Measurements from ENCODE around the gene PYGB. TPM values are rescaled to one million over a fixed set of nuclear protein-coding genes. Genes with fewer than 3 reads are reported as not detected.
"Not testable (repeated sequence)": the region's sequence is repeated elsewhere in the genome, so short reads cannot be mapped to it uniquely, and the experiment has no call there.

The PYGB gene
- total RNA-seq, 4 donors from 2014 or later: 83.2 to 141 (median 94.6) TPM

DNA sequence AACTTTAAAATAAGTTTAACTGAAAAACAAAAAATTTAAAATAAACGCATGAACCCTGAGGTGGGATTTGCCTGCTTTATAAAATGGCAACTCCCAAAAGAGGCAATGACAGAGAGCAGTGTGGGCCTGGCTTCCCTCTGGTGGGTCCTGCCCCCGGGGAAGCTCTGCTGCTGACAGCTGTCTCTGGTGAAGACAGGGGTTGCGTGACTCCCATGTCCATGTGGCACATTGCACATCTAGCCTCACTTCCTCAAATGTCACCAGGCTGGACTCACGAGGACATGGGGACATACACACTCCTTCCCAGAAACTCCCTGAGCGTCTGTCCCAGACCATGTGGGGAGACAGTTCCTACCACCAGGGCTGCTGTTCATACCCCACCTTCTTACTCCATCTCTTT, 76.5 kb downstream of the PYGB start:
- WGBS, 2 donors: 86 to 94% methylated on average over 5 of the region's 5 CpGs
- Histone ChIP-seq H3K9me3 (no peaks in the 10 kb centered on the region), H3K36me3 (peaks cover 0 to 6% of the 10 kb centered on the region in 2 donors), H3K27me3 (no peaks in the 10 kb centered on the region), H3K27ac (no peak overlapping the region), H3K4me3 (replicated peaks in 1 of 3) (no peak overlapping the region), H3K4me1 (peaks cover 22 to 35% of the 10 kb centered on the region in 2 donors)
- no peak for TF ChIP-seq POLR2A (IDR thresholded peaks at IDR 0.05)
- no peak for DNase-seq
- intact Hi-C loops (cut with DNase I): no loop called here

DNA sequence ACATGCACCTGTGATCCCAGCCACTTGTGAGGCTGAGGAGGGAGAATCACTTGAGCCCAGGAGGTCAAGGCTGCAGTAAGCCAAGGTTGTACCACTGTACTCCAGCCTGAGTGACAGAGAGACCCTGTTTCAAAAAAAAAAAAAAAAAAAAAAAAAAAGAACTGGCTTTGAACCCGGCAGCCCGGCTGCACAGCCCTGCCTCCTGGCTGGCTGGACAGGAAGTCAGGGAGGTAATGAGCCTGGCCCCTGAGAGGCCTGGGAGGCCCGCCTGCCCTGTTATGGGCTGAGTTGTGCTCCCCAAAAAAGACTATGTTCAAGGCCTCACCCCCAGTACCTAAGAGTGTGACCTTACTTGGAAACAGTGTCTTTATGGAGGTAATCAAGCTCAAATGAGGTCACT, 77.2 kb downstream of the PYGB start:
- no peak for DNase-seq
- 64 to 76% methylated on average over 3 of the region's 3 CpGs for WGBS, 2 donors
- peaks cover 0 to 6% of the 10 kb centered on the region in 2 donors for H3K36me3 ChIP-seq
- intact Hi-C loops (cut with DNase I): no loop called here
- H3K27ac ChIP-seq: no peak overlapping the region
- peaks cover 22 to 38% of the 10 kb centered on the region in 2 donors for H3K4me1 ChIP-seq
- H3K27me3 ChIP-seq: no peaks in the 10 kb centered on the region
- H3K4me3 ChIP-seq (replicated peaks in 1 of 3): no peak overlapping the region
- H3K9me3 ChIP-seq: no peaks in the 10 kb centered on the region
- no peak for TF ChIP-seq POLR2A (IDR thresholded peaks at IDR 0.05)

DNA sequence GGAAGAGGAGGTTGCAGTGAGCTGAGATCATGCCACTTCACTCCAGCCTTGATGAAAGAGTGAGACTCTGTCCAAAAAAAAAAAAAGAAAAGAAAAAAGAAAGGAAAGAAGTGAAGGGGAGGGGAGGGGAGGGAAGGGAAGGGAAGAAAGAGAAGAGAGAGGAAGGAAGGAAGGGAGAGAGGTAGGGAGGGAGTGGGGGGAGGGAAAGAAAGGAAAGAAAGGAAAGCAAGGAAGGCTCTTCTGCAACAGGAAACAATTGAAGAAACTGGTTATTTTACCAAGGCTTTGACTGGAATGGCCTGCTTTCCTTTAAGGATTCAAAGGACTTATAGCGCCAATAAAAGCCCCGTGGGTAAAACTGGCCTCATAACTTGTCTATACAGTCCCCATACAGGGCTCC, 78.1 kb downstream of the PYGB start:
- no peak for TF ChIP-seq POLR2A (IDR thresholded peaks at IDR 0.05)
- TF ChIP-seq, protein P1, sequence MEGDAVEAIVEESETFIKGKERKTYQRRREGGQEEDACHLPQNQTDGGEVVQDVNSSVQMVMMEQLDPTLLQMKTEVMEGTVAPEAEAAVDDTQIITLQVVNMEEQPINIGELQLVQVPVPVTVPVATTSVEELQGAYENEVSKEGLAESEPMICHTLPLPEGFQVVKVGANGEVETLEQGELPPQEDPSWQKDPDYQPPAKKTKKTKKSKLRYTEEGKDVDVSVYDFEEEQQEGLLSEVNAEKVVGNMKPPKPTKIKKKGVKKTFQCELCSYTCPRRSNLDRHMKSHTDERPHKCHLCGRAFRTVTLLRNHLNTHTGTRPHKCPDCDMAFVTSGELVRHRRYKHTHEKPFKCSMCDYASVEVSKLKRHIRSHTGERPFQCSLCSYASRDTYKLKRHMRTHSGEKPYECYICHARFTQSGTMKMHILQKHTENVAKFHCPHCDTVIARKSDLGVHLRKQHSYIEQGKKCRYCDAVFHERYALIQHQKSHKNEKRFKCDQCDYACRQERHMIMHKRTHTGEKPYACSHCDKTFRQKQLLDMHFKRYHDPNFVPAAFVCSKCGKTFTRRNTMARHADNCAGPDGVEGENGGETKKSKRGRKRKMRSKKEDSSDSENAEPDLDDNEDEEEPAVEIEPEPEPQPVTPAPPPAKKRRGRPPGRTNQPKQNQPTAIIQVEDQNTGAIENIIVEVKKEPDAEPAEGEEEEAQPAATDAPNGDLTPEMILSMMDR (IDR thresholded peaks at IDR 0.05): no peak
- no peaks in the 10 kb centered on the region for H3K9me3 ChIP-seq
- peaks cover 22 to 38% of the 10 kb centered on the region in 2 donors for H3K4me1 ChIP-seq
- no peaks in the 10 kb centered on the region for H3K27me3 ChIP-seq
- intact Hi-C loops (cut with DNase I): no loop called here
- 62 to 67% methylated on average over 2 of the region's 2 CpGs for WGBS, 2 donors
- H3K36me3 ChIP-seq: peaks cover 0 to 6% of the 10 kb centered on the region in 2 donors
- DNase-seq: no peak
- H3K4me3 ChIP-seq (replicated peaks in 1 of 3): no peak overlapping the region
- H3K27ac ChIP-seq: peak overlapping the region in 1 of 3 donors; percentile 48

DNA sequence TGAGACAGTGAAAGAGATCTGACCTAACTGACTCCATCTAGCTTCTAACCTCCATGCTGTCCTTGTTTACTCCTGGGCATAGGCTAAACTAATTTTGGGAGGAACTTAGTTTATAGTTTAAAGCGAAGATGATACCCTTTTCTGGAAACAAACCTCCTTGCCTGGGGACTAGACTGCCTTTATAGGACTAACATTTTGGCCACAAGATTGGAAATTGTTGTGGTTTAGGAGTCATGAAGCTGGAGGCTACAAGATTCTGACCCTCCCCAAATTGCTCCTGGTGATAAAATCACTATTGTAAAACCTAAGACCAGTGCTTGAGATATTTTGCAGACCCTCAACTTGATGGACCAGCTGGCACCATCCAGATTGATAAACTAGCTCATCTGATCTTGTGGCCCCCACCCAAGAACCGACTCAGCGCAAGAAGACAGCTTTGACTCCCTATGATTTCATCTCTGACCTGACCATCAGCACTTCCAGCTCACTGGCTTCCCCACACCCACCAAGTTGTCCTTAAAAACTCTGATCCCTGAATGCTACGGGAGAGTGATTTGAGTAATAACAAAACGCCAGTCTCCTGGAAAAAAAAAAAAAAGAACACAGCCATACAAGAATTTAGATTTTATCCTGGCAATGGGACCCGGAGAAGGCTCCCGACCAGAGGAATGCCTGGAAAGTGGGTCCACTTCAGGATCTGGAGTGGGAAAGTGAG, 79.8 kb downstream of the PYGB start:
- 48 to 55% methylated on average over 7 of the region's 7 CpGs for WGBS, 2 donors
- Histone ChIP-seq H3K9me3 (no peaks in the 10 kb centered on the region), H3K36me3 (peaks cover 0 to 3% of the 10 kb centered on the region in 2 donors), H3K4me1 (peaks cover 22 to 38% of the 10 kb centered on the region in 2 donors), H3K27ac (peak overlapping the region; percentile 14 to 62 (median 55)), H3K27me3 (no peaks in the 10 kb centered on the region), H3K4me3 (replicated peaks in 1 of 3) (no peak overlapping the region)
- DNase-seq: peak; percentile 52 to 63
- intact Hi-C loops (cut with DNase I): no loop called here
- TF ChIP-seq POLR2A (IDR thresholded peaks at IDR 0.05): no peak
- TF ChIP-seq, protein P1 (IDR thresholded peaks at IDR 0.05): no peak

DNA sequence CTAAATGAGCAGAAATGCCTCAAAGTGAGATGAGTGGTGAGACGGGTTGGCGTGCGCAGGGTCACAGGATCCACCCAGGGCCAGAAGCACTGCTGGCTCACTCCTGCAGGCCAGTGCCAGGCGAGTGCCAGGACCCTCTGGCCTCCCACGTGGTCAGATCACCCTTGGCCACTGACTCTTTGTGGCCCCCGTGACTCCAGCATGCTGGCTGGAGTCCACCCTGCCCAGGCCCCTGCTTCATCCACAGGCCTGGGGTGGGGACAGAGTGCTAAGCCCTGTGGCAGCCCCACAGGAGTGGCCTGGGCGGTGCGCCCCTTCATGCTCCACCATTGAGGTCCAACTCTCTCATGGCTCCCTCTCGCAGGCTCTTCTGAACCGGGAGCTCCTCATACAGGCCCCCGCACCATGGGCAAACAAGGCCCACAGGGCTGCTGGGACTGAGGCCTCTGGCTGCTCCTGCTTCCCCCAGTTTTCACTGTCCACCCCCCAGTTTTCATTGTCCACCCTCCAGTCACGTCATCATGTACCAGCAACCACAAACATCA, 81.1 kb downstream of the PYGB start:
- no peak for DNase-seq
- Histone ChIP-seq H3K9me3 (no peaks in the 10 kb centered on the region), H3K4me3 (replicated peaks in 1 of 3) (no peak overlapping the region), H3K27me3 (no peaks in the 10 kb centered on the region), H3K27ac (peak overlapping the region in 2 of 3 donors; percentile 44 to 55), H3K36me3 (no peaks in the 10 kb centered on the region), H3K4me1 (peaks cover 22 to 36% of the 10 kb centered on the region in 2 donors)
- intact Hi-C loops (cut with DNase I): no loop called here
- no peak for TF ChIP-seq POLR2A (IDR thresholded peaks at IDR 0.05)
- TF ChIP-seq, protein P1 (IDR thresholded peaks at IDR 0.05): no peak
- 92 to 95% methylated on average over 9 to 12 of the region's 12 CpGs for WGBS, 2 donors

DNA sequence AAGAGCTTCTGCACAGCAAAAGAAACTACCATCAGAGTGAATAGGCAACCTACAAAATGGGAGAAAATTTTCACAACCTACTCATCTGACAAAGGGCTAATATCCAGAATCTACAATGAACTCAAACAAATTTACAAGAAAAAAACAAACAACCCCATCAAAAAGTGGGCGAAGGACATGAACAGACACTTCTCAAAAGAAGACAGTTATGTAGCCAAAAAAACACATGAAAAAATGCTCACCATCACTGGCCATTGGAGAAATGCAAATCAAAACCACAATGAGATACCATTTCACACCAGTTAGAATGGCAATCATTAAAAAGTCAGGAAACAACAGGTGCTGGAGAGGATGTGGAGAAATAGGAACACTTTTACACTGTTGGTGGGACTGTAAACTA, 87.1 kb downstream of the PYGB start:
- H3K9me3 ChIP-seq; H3K27me3 ChIP-seq; H3K27ac ChIP-seq; H3K36me3 ChIP-seq; DNase-seq; H3K4me3 ChIP-seq (replicated peaks in 1 of 3); intact Hi-C loops (cut with DNase I): not testable (repeated sequence)
- H3K4me1 ChIP-seq: peaks cover 22 to 28% of the 10 kb centered on the region in 2 donors
- WGBS, 2 donors: 100% methylated on average over 1 of the region's 1 CpG

Measured in thyroid gland (tissue), 4 donors.